ENCODE data around the gene PITPNC1.
"Not testable (repeated sequence)": the region's sequence is repeated elsewhere in the genome, so short reads cannot be mapped to it uniquely, and the experiment has no call there.

The PITPNC1 gene

GRCh38 chr17:67469208-67469980 lies 92.3 kb downstream of the PITPNC1 start:
- DNase-seq (ENCODE audit: low read depth in 1 of 2, low spot score in 1 of 2), result peak in 1 of 2 experiments; percentile 39
- TF ChIP-seq JUND (IDR thresholded peaks at IDR 0.05; ENCODE audit: low read depth), result no peak
- in situ Hi-C loops (cut with HindIII; ENCODE audit: low pct_unique_long_range_greater_than_20kb, low sequenced_read_pairs), result no loop called here

GRCh38 chr17:67470163-67470562 lies 93.1 kb downstream of the PITPNC1 start:
- no peak for TF ChIP-seq JUND (IDR thresholded peaks at IDR 0.05; ENCODE audit: low read depth)
- in situ Hi-C loops (cut with HindIII; ENCODE audit: low pct_unique_long_range_greater_than_20kb, low sequenced_read_pairs), result no loop called here
- no peak for DNase-seq (ENCODE audit: low read depth in 1 of 2, low spot score in 1 of 2)

DNA sequence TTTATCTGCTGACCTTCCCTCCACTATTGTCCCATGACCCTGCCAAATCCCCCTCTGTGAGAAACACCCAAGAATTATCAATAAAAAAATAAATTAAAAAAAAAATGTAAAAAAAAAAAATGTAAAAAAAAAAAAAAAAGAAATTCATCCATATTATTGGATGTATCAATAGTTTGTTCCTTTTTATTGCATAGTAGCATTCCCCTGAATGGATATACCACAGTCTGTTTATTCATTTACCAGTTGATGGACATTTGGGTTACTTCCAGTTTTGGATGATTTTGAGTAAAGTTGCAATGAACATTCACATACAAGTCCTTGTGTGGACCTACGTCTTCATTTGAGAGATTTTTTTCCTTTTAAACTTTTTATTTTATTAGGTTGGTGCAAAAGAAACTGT lies 94.0 kb downstream of the PITPNC1 start:
- no peak for TF ChIP-seq JUND (IDR thresholded peaks at IDR 0.05; ENCODE audit: low read depth)

GRCh38 chr17:67472606-67473005 lies 95.5 kb downstream of the PITPNC1 start:
- DNase-seq (ENCODE audit: low read depth in 1 of 2, low spot score in 1 of 2); in situ Hi-C loops (cut with HindIII; ENCODE audit: low pct_unique_long_range_greater_than_20kb, low sequenced_read_pairs): not testable (repeated sequence)

More for the DNA sequence above, 94.0 kb downstream of the PITPNC1 start:
- in situ Hi-C loops (cut with HindIII; ENCODE audit: low pct_unique_long_range_greater_than_20kb, low sequenced_read_pairs), result no loop called here
- DNase-seq (ENCODE audit: low read depth in 1 of 2, low spot score in 1 of 2), result no peak

GRCh38 chr17:67474081-67474661 lies 97.1 kb downstream of the PITPNC1 start:
- in situ Hi-C loops (cut with HindIII; ENCODE audit: low pct_unique_long_range_greater_than_20kb, low sequenced_read_pairs), result no loop called here
- DNase-seq (ENCODE audit: low read depth in 1 of 2, low spot score in 1 of 2), result no peak
- TF ChIP-seq JUND (IDR thresholded peaks at IDR 0.05; ENCODE audit: low read depth), result no peak

- in situ Hi-C loops (cut with HindIII; ENCODE audit: low pct_unique_long_range_greater_than_20kb, low sequenced_read_pairs), result no loop called here
- no peak for TF ChIP-seq JUND (IDR thresholded peaks at IDR 0.05; ENCODE audit: low read depth)
- peak; percentile 86 for DNase-seq (ENCODE audit: low read depth in 1 of 2, low spot score in 1 of 2)
Observed at GRCh38 chr17:67475161-67475937, 98.3 kb downstream of the PITPNC1 start.

GRCh38 chr17:67476787-67477335 lies 99.8 kb downstream of the PITPNC1 start:
- no peak for TF ChIP-seq JUND (IDR thresholded peaks at IDR 0.05; ENCODE audit: low read depth)
- in situ Hi-C loops (cut with HindIII; ENCODE audit: low pct_unique_long_range_greater_than_20kb, low sequenced_read_pairs), result no loop called here
- DNase-seq (ENCODE audit: low read depth in 1 of 2, low spot score in 1 of 2), result no peak

- in situ Hi-C loops (cut with HindIII; ENCODE audit: low pct_unique_long_range_greater_than_20kb, low sequenced_read_pairs), result no loop called here
- TF ChIP-seq JUND (IDR thresholded peaks at IDR 0.05; ENCODE audit: low read depth), result no peak
- no peak for DNase-seq (ENCODE audit: low read depth in 1 of 2, low spot score in 1 of 2)
Observed at GRCh38 chr17:67477687-67478086, 100.6 kb downstream of the PITPNC1 start.

- TF ChIP-seq JUND (IDR thresholded peaks at IDR 0.05; ENCODE audit: low read depth), result no peak
- in situ Hi-C loops (cut with HindIII; ENCODE audit: low pct_unique_long_range_greater_than_20kb, low sequenced_read_pairs), result no loop called here
Observed at GRCh38 chr17:67478401-67479041, 101.4 kb downstream of the PITPNC1 start.

DNA sequence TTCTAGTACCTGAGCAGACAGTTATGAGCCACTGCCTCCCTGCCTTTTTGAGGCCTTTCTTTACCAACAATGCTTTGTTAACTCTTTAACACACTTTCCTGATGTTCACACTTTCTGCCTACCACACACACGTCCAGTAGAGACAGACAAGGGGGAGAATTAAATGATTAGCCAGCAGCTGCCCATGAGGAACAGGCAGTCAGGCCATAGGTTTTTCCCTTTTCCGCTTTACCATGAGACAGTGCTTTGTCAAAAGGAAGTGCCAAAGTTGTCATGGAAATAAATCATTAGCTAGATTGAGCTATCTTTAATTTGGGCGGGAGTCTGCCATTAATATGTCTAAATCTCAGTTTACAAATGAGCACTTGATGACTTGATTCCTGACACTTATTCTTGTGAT lies 102.1 kb downstream of the PITPNC1 start:
- TF ChIP-seq JUND (IDR thresholded peaks at IDR 0.05; ENCODE audit: low read depth), result no peak
- DNase-seq (ENCODE audit: low read depth in 1 of 2, low spot score in 1 of 2), result no peak
- in situ Hi-C loops (cut with HindIII; ENCODE audit: low pct_unique_long_range_greater_than_20kb, low sequenced_read_pairs), result no loop called here

More at GRCh38 chr17:67478401-67479041, 101.4 kb downstream of the PITPNC1 start:
- no peak for DNase-seq (ENCODE audit: low read depth in 1 of 2, low spot score in 1 of 2)

DNA sequence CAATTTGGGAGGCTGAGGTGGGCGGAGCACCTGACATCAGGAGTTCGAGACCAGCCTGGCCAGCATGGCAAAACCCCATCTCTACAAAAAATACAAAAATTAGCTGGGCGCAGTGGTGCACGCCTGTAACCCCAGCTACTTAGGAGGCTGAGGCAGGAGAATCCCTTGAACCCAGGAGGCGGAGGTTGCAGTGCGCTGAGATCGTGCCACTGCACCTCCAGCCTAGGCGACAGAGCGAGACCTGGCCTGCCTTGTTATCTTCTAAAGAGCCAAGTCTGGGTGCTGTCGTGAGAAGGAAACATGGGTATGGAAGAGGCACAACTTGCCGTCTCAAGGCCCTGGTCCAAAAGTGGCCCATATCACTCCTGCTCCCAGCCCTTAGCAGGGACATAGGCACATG lies 103.9 kb downstream of the PITPNC1 start:
- DNase-seq (ENCODE audit: low read depth in 1 of 2, low spot score in 1 of 2); in situ Hi-C loops (cut with HindIII; ENCODE audit: low pct_unique_long_range_greater_than_20kb, low sequenced_read_pairs): not testable (repeated sequence)

- no peak for DNase-seq (ENCODE audit: low read depth in 1 of 2, low spot score in 1 of 2)
- in situ Hi-C loops (cut with HindIII; ENCODE audit: low pct_unique_long_range_greater_than_20kb, low sequenced_read_pairs), result no loop called here
- TF ChIP-seq JUND (IDR thresholded peaks at IDR 0.05; ENCODE audit: low read depth), result no peak
Observed at GRCh38 chr17:67481808-67482207, 104.7 kb downstream of the PITPNC1 start.

All from T47D (cell line).